Measurements from ENCODE around the gene SYNC. TPM values are rescaled to one million over a fixed set of nuclear protein-coding genes. Genes with fewer than 3 reads are reported as not detected.
"Not testable (repeated sequence)": the region's sequence is repeated elsewhere in the genome, so short reads cannot be mapped to it uniquely, and the experiment has no call there.

The SYNC gene
- total RNA-seq, 1 experiment from 2014 or later = not detected

DNA sequence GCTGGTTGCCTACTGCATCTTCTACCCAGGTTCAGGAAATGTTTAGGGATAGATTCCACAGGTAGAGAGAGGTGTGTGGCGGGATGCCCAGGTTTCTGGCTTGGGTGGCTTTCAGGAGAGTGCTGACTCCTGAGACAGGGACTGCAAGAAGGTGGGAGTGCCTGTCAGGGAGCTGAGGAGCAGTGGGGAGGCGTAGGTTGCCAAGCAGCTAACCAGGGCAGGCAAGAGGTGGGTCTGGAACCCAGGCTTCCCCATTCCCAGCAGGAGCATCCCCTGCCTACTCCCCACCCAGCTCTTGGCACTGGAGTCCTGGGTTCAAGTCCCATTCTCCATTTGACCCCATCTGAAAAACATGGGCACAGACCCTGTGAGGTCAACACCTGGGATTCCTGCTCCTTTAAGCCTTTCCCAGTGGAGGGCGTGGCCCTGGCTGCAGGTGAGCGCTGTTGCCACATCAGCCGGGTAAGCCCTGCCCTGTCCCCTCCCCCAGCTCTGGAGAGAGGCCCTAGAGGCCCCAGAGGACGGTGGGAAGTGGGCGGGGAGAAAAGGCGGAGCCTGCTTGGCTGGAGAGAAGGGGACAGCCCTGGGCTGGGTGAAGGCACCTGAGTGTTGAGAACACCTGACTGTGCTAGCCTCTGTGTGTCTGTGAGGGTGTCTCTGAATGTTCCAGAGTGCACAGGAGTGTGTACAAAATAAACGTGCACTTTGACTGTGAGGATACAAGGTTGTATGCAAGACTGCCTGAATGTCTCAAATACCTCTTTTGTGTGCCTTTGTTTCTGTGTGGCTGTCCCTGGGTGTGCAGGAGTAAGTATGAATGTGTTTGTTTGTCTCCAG lies 14.0 kb upstream of the SYNC start:
- Histone ChIP-seq H3K79me2 (ENCODE audit: low read length) (no peaks in the 10 kb centered on the region), H3K27ac (ENCODE audit: low read length) (no peak overlapping the region), H3K9me3 (ENCODE audit: low read length) (no peaks in the 10 kb centered on the region), H3K9ac (ENCODE audit: low read length) (no peak overlapping the region), H3K4me1 (ENCODE audit: low read length) (peaks cover 14% of the 10 kb centered on the region), H4K20me1 (ENCODE audit: insufficient read depth, low read depth, low read length) (no peaks in the 10 kb centered on the region), H3K4me3 (ENCODE audit: low read length) (no peak overlapping the region), H3K4me2 (ENCODE audit: low read depth, low read length, poor library complexity, severe bottlenecking) (no peak overlapping the region), H2AFZ (ENCODE audit: low read length) (no peak overlapping the region), H3K9me2 (replicated peaks; ENCODE audit: insufficient read depth, low read length) (no peaks in the 10 kb centered on the region), H3K36me3 (ENCODE audit: insufficient read depth, low read length) (no peaks in the 10 kb centered on the region), H3K27me3 (ENCODE audit: low read length) (no peaks in the 10 kb centered on the region)
- peak; percentile 88 for DNase-seq

DNA sequence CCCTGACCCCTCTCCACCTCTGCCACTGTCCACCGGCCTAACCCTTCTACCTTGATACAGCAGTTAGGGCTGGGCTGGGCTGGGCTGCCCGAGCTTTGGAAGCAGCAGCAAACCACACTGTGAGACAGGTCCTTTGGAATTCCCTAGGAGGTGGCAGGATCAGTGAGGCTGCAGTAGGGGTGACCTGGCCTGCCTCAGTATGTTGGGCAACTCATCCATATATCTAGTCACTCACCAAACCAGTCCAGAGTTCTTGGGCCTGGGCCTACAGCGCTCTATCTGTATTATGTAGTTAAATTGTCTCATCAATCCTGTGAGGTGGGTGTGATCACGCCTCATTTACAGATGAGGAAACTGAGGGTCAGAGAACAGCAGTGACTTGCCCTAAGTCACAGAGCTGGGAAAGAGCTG lies 13.3 kb upstream of the SYNC start:
- DNase-seq = no peak
- no peak overlapping the region for H3K4me2 ChIP-seq (ENCODE audit: low read depth, low read length, poor library complexity, severe bottlenecking)
- no peaks in the 10 kb centered on the region for H3K79me2 ChIP-seq (ENCODE audit: low read length)
- H3K9ac ChIP-seq (ENCODE audit: low read length) = no peak overlapping the region
- H3K27ac ChIP-seq (ENCODE audit: low read length) = no peak overlapping the region
- peaks cover 12% of the 10 kb centered on the region for H3K4me1 ChIP-seq (ENCODE audit: low read length)
- no peaks in the 10 kb centered on the region for H3K9me3 ChIP-seq (ENCODE audit: low read length)
- no peaks in the 10 kb centered on the region for H3K27me3 ChIP-seq (ENCODE audit: low read length)
- H4K20me1 ChIP-seq (ENCODE audit: insufficient read depth, low read depth, low read length) = no peaks in the 10 kb centered on the region
- no peaks in the 10 kb centered on the region for H3K36me3 ChIP-seq (ENCODE audit: insufficient read depth, low read length)
- no peak overlapping the region for H3K4me3 ChIP-seq (ENCODE audit: low read length)
- H3K9me2 ChIP-seq (replicated peaks; ENCODE audit: insufficient read depth, low read length) = no peaks in the 10 kb centered on the region
- no peak overlapping the region for H2AFZ ChIP-seq (ENCODE audit: low read length)

DNA sequence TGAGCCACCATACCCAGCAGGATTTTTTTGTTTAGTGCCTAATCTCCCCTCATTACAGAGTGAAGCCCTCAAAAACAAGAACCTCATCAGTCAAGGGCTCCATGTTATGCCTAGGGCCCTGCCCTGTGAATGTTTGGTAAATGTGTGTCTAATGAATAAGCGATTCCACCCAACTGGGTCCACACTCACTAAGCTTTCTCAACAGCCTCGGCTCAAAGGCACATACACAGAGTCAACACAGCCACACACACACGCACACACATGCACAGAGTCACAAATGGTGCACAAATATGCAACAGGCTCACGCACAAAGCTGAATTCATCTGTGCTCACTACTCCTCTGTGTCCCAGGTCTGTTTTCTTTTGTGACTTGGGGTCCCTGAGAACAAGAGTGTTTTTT lies 11.7 kb upstream of the SYNC start:
- H3K4me2 ChIP-seq (ENCODE audit: low read depth, low read length, poor library complexity, severe bottlenecking) = no peak overlapping the region
- H3K27ac ChIP-seq (ENCODE audit: low read length) = no peak overlapping the region
- no peaks in the 10 kb centered on the region for H3K9me2 ChIP-seq (replicated peaks; ENCODE audit: insufficient read depth, low read length)
- H3K27me3 ChIP-seq (ENCODE audit: low read length) = no peaks in the 10 kb centered on the region
- H3K4me3 ChIP-seq (ENCODE audit: low read length) = no peak overlapping the region
- no peaks in the 10 kb centered on the region for H3K79me2 ChIP-seq (ENCODE audit: low read length)
- H3K36me3 ChIP-seq (ENCODE audit: insufficient read depth, low read length) = no peaks in the 10 kb centered on the region
- no peak for DNase-seq
- no peaks in the 10 kb centered on the region for H4K20me1 ChIP-seq (ENCODE audit: insufficient read depth, low read depth, low read length)
- no peaks in the 10 kb centered on the region for H3K9me3 ChIP-seq (ENCODE audit: low read length)
- H3K9ac ChIP-seq (ENCODE audit: low read length) = no peak overlapping the region
- H2AFZ ChIP-seq (ENCODE audit: low read length) = no peak overlapping the region
- peaks cover 12% of the 10 kb centered on the region for H3K4me1 ChIP-seq (ENCODE audit: low read length)

DNA sequence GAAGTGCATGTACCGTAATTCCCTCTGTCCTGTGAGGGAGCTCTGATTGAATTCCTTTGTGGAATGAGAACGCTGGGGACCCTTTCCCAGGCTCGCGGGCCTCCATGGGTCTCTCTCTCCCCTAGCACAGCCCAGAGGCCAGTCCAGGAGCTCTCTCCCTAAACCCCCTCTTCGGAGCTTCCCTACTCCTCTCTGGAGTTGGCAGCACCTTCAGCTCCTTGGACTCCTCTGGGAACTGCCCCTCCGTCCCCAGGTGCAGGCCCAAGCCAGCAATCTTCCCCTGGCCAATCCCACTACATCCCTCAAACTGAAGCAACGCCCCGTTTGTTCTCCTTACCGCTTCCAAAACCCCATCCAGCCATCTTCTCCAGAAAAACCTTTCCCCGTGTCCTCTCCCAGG lies 10.5 kb upstream of the SYNC start:
- no peak overlapping the region for H3K4me3 ChIP-seq (ENCODE audit: low read length)
- no peaks in the 10 kb centered on the region for H3K9me2 ChIP-seq (replicated peaks; ENCODE audit: insufficient read depth, low read length)
- peaks cover 12% of the 10 kb centered on the region for H3K4me1 ChIP-seq (ENCODE audit: low read length)
- no peaks in the 10 kb centered on the region for H3K27me3 ChIP-seq (ENCODE audit: low read length)
- H3K79me2 ChIP-seq (ENCODE audit: low read length) = no peaks in the 10 kb centered on the region
- no peaks in the 10 kb centered on the region for H4K20me1 ChIP-seq (ENCODE audit: insufficient read depth, low read depth, low read length)
- no peak overlapping the region for H3K27ac ChIP-seq (ENCODE audit: low read length)
- no peaks in the 10 kb centered on the region for H3K9me3 ChIP-seq (ENCODE audit: low read length)
- no peak for DNase-seq
- no peak overlapping the region for H3K9ac ChIP-seq (ENCODE audit: low read length)
- no peaks in the 10 kb centered on the region for H3K36me3 ChIP-seq (ENCODE audit: insufficient read depth, low read length)
- no peak overlapping the region for H2AFZ ChIP-seq (ENCODE audit: low read length)
- no peak overlapping the region for H3K4me2 ChIP-seq (ENCODE audit: low read depth, low read length, poor library complexity, severe bottlenecking)

DNA sequence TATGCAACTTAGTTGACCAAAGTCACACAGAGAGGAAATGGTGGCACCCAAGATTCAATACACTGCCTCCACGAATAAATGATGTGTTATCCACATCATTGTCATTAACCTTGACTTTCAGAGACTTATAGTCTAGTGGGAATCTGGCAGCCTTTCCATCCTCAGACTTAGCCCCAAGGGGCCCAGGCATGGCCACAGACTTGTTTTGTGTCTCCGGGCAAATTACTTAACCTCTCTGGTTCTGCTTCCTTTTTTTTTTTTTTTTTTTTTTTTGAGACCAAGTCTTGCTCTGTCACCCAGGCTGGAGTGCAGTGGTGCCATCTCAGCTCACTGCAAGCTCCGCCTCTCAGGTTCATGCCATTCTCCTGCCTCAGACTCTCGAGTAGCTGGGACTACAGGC lies 8.7 kb upstream of the SYNC start:
- H3K36me3 ChIP-seq (ENCODE audit: insufficient read depth, low read length); H3K79me2 ChIP-seq (ENCODE audit: low read length); H3K4me1 ChIP-seq (ENCODE audit: low read length); H3K9me2 ChIP-seq (replicated peaks; ENCODE audit: insufficient read depth, low read length); H3K9me3 ChIP-seq (ENCODE audit: low read length); H3K9ac ChIP-seq (ENCODE audit: low read length); H2AFZ ChIP-seq (ENCODE audit: low read length); H4K20me1 ChIP-seq (ENCODE audit: insufficient read depth, low read depth, low read length); H3K27me3 ChIP-seq (ENCODE audit: low read length); H3K4me3 ChIP-seq (ENCODE audit: low read length); H3K27ac ChIP-seq (ENCODE audit: low read length); H3K4me2 ChIP-seq (ENCODE audit: low read depth, low read length, poor library complexity, severe bottlenecking); DNase-seq: not testable (repeated sequence)

DNA sequence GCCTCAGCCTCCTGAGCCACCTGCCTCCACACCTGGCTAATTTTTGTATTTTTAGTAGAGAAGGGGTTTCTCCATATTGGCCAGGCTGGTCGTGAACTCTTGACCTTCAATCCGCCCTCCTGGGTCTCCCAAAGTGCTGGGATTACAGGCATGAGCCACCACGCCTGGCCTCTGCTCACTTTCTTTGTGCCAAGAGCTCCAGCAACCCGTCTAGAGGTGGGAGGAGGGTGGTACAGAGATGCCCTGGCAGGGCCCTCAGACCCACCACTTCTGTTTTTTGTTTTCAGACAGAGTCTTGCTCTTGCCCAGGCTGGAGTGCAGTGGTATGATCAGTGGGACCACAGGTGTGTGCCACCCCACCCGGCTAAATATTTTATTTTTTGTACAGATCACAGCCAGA lies 6.9 kb upstream of the SYNC start:
- Histone ChIP-seq H3K36me3 (ENCODE audit: insufficient read depth, low read length) (no peaks in the 10 kb centered on the region), H3K4me1 (ENCODE audit: low read length) (peaks cover 7% of the 10 kb centered on the region)
- DNase-seq = no peak

DNA sequence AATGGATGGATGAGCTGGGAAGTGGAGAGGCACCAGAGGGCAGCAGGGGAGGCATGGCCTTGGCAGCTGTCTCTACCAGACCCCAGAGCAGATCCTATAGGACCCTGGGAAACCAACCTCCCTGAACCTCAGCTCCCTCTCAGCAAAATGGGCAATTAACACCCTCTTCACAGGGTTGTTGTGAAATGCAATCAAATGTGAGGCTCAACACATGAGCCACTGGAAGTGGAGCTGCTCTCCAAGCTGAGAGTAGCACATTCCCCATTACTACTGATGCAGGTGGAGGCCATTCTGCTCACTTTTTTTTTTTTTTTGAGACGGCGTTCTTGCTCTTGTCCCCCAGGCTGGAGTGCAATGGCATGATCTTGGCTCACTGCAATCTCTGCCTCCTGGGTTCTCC lies 6.5 kb upstream of the SYNC start:
- no peak overlapping the region for H3K4me3 ChIP-seq (ENCODE audit: low read length)
- peaks cover 7% of the 10 kb centered on the region for H3K4me1 ChIP-seq (ENCODE audit: low read length)
- DNase-seq = no peak
- no peak overlapping the region for H2AFZ ChIP-seq (ENCODE audit: low read length)
- no peaks in the 10 kb centered on the region for H4K20me1 ChIP-seq (ENCODE audit: insufficient read depth, low read depth, low read length)
- H3K36me3 ChIP-seq (ENCODE audit: insufficient read depth, low read length) = no peaks in the 10 kb centered on the region
- no peaks in the 10 kb centered on the region for H3K27me3 ChIP-seq (ENCODE audit: low read length)
- H3K9me2 ChIP-seq (replicated peaks; ENCODE audit: insufficient read depth, low read length) = no peaks in the 10 kb centered on the region
- H3K79me2 ChIP-seq (ENCODE audit: low read length) = no peaks in the 10 kb centered on the region
- H3K9ac ChIP-seq (ENCODE audit: low read length) = no peak overlapping the region
- no peaks in the 10 kb centered on the region for H3K9me3 ChIP-seq (ENCODE audit: low read length)
- H3K27ac ChIP-seq (ENCODE audit: low read length) = no peak overlapping the region
- no peak overlapping the region for H3K4me2 ChIP-seq (ENCODE audit: low read depth, low read length, poor library complexity, severe bottlenecking)

More for the DNA sequence above, 6.9 kb upstream of the SYNC start:
- Histone ChIP-seq H3K27ac (ENCODE audit: low read length) (no peak overlapping the region), H3K9me2 (replicated peaks; ENCODE audit: insufficient read depth, low read length) (no peaks in the 10 kb centered on the region), H4K20me1 (ENCODE audit: insufficient read depth, low read depth, low read length) (no peaks in the 10 kb centered on the region), H3K9ac (ENCODE audit: low read length) (no peak overlapping the region), H2AFZ (ENCODE audit: low read length) (no peak overlapping the region), H3K27me3 (ENCODE audit: low read length) (no peaks in the 10 kb centered on the region), H3K4me2 (ENCODE audit: low read depth, low read length, poor library complexity, severe bottlenecking) (no peak overlapping the region), H3K4me3 (ENCODE audit: low read length) (no peak overlapping the region), H3K9me3 (ENCODE audit: low read length) (no peaks in the 10 kb centered on the region), H3K79me2 (ENCODE audit: low read length) (no peaks in the 10 kb centered on the region)

DNA sequence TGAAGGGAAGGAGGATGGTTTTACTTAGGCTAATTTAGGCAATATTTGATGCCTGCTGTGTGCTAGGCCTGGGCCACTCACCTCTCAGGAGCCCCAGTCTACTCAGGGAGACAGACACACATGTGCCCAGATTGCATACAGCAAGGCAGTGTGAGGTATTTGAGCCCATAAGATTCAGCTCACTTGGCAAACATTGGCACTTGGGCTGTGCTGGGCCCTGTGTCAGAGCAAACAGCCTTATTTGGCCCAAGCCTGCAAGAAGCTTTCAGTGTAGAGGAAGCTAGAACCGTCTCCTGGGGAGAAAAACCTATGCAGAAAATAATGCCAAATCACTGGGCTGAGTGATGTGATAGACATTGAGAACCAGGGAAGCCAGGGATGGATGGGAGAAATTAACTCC lies 3.9 kb upstream of the SYNC start:
- Histone ChIP-seq H3K9ac (ENCODE audit: low read length) (no peak overlapping the region), H3K9me2 (replicated peaks; ENCODE audit: insufficient read depth, low read length) (no peaks in the 10 kb centered on the region), H3K4me2 (ENCODE audit: low read depth, low read length, poor library complexity, severe bottlenecking) (no peak overlapping the region), H3K4me1 (ENCODE audit: low read length) (peaks cover 4% of the 10 kb centered on the region), H4K20me1 (ENCODE audit: insufficient read depth, low read depth, low read length) (no peaks in the 10 kb centered on the region), H3K27ac (ENCODE audit: low read length) (no peak overlapping the region), H3K4me3 (ENCODE audit: low read length) (no peak overlapping the region), H3K9me3 (ENCODE audit: low read length) (no peaks in the 10 kb centered on the region), H3K27me3 (ENCODE audit: low read length) (no peaks in the 10 kb centered on the region), H2AFZ (ENCODE audit: low read length) (no peak overlapping the region), H3K36me3 (ENCODE audit: insufficient read depth, low read length) (no peaks in the 10 kb centered on the region), H3K79me2 (ENCODE audit: low read length) (no peaks in the 10 kb centered on the region)
- peak; percentile 34 for DNase-seq
